ENCODE measurements around the gene WDFY4. TPM values are rescaled to one million over a fixed set of nuclear protein-coding genes. Genes with fewer than 3 reads are reported as not detected.
A peak's percentile ranks its signal among the peaks of the same experiment; 100 is the strongest.

The WDFY4 gene
- total and polyA plus RNA-seq, 2 experiments from 2014 or later, result 0.14 TPM; not detected in 1

DNA sequence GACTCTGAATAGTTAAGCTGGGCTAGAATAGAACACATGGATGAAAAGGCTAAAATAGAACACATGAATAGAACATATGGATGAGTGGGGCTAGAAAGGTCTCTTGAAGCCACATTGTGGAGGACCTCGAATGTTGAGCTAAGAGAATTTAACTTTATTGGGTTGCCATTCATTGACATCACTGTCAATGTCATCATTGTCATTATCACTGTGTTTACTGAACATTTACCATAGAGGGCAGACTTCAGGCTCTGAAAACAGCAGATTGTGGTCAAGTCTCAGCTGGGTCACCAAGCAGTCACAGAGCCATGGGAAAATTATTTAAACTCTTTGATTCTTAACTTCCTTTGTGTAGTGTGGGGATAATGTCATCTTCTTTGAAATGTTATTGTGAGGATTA, 80.4 kb downstream of the WDFY4 start:
- Histone ChIP-seq H2AFZ (no peak overlapping the region), H3K27me3 (ENCODE audit: insufficient read depth) (no peaks in the 10 kb centered on the region), H3K4me1 (ENCODE audit: insufficient read depth) (peaks cover 3% of the 10 kb centered on the region; the same call in 1 of the 2 replicates), H3K27ac (ENCODE audit: low read depth) (no peak overlapping the region), H3K4me2 (no peak overlapping the region), H3K4me3 (no peak overlapping the region), H3K36me3 (ENCODE audit: insufficient read depth) (no peaks in the 10 kb centered on the region), H4K20me1 (replicated peaks; ENCODE audit: insufficient read depth) (no peaks in the 10 kb centered on the region), H3K79me2 (replicated peaks; ENCODE audit: insufficient read depth) (no peaks in the 10 kb centered on the region), H3K9me2 (ENCODE audit: insufficient read depth) (no peaks in the 10 kb centered on the region), H3F3A (replicated peaks; ENCODE audit: low read depth) (no peaks in the 10 kb centered on the region)
- Mint-ChIP-seq H3K36me3 (ENCODE audit: low read depth) (no peaks in the 10 kb centered on the region), H3K9me3 (no peaks in the 10 kb centered on the region; the same call in 2 of the 3 replicates), H3K27ac (no peak overlapping the region), H3K4me3 (no peak overlapping the region), H3K27me3 (ENCODE audit: insufficient read depth, low read depth, poor library complexity) (peaks cover 3% of the 10 kb centered on the region), H3K4me1 (peaks cover 12% of the 10 kb centered on the region)
- TF ChIP-seq ETS1 (IDR thresholded peaks at IDR 0.05) (no peak), CTCF (conservative IDR thresholded peaks at IDR 0.05; ENCODE audit: low read depth in 2 of 2) (peak; percentile 13 to 15; a peak in 1 of 4 replicates)
- DNase-seq (ENCODE audit: low spot score), result no peak
- ATAC-seq, result no peak

DNA sequence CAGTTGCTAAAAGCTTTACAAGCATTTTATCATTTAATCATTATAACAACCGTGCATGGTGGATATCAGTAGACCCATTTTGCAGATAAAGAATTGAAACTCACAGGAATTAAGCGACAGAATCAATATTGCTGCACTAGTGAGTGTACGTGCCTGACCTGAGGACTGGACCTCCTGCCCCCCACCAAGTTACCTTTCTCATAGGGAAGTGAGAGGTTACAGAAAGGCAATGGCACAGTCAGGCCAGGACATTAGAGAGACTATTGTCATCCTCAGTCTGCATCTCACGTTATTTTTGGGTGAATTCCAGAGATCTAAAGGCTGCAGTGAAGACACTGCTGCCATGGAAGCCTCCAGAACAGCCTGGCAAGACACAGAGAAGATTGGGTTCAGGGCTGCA, 80.9 kb downstream of the WDFY4 start:
- H3K36me3 Mint-ChIP-seq (ENCODE audit: low read depth), result no peaks in the 10 kb centered on the region
- Histone ChIP-seq H2AFZ (no peak overlapping the region), H3K4me2 (no peak overlapping the region), H3K27me3 (ENCODE audit: insufficient read depth) (no peaks in the 10 kb centered on the region), H3K9me2 (ENCODE audit: insufficient read depth) (no peaks in the 10 kb centered on the region), H3K4me1 (ENCODE audit: insufficient read depth) (peaks cover 7% of the 10 kb centered on the region; the same call in 1 of the 2 replicates), H3F3A (replicated peaks; ENCODE audit: low read depth) (no peaks in the 10 kb centered on the region), H3K36me3 (ENCODE audit: insufficient read depth) (no peaks in the 10 kb centered on the region), H3K27ac (ENCODE audit: low read depth) (no peak overlapping the region), H4K20me1 (replicated peaks; ENCODE audit: insufficient read depth) (no peaks in the 10 kb centered on the region), H3K79me2 (replicated peaks; ENCODE audit: insufficient read depth) (no peaks in the 10 kb centered on the region), H3K4me3 (no peak overlapping the region)
- H3K9me3 Mint-ChIP-seq, result no peaks in the 10 kb centered on the region; the same call in 2 of the 3 replicates
- no peak for ATAC-seq
- no peak overlapping the region for H3K4me3 Mint-ChIP-seq
- H3K27ac Mint-ChIP-seq, result no peak overlapping the region
- H3K27me3 Mint-ChIP-seq (ENCODE audit: insufficient read depth, low read depth, poor library complexity), result peaks cover 3% of the 10 kb centered on the region
- DNase-seq (ENCODE audit: low spot score), result no peak
- peaks cover 13% of the 10 kb centered on the region for H3K4me1 Mint-ChIP-seq
- TF ChIP-seq ZNF462 (CRISPR knock-in tag; IDR thresholded peaks at IDR 0.05), result no peak
- TF ChIP-seq ZNF331 (CRISPR knock-in tag; IDR thresholded peaks at IDR 0.05; ENCODE audit: low read depth), result no peak
- no peak for TF ChIP-seq ZNF114 (CRISPR knock-in tag; IDR thresholded peaks at IDR 0.05)
- no peak for TF ChIP-seq EZH2 (IDR thresholded peaks at IDR 0.05; ENCODE audit: low read depth, unreplicated experiment)
- TF ChIP-seq REST (IDR thresholded peaks at IDR 0.05; ENCODE audit: unreplicated experiment), result no peak
- no peak for TF ChIP-seq NANOG (IDR thresholded peaks at IDR 0.05; ENCODE audit: borderline replicate concordance)
- no peak for TF ChIP-seq POLR2AphosphoS5 (IDR thresholded peaks at IDR 0.05; ENCODE audit: low read depth)
